GM06990 (cell line): ENCODE results near the gene PGAM5.

Experiments
- DNase-seq: peaks from one replicate; pipeline ENCODE4 v3.0.0-alpha.2; 2011; ENCODE audit not compliant: insufficient read length; ENCODE audit errors: extremely low read depth
- H3K27me3 ChIP-seq: replicated peaks from 2 replicates; pipeline ENCODE4 v1.6.0; 2011; ENCODE audit warnings: low read length; ENCODE audit not compliant: control insufficient read depth, insufficient read depth
- H3K36me3 ChIP-seq: 2 replicates; pipeline ENCODE4 v1.5.1; 2011; ENCODE audit warnings: low read length; ENCODE audit not compliant: control insufficient read depth, insufficient read depth
- H3K4me3 ChIP-seq: replicated peaks from 2 replicates; pipeline ENCODE4 v1.5.1; 2011; ENCODE audit warnings: low read depth, mild to moderate bottlenecking, control low read depth, low read length
- CTCF ChIP-seq: IDR thresholded peaks from 2 replicates; pipeline ENCODE4 v1.5.1; 2011; ENCODE audit warnings: low read length, control low read depth, mild to moderate bottlenecking, inconsistent platforms; ENCODE audit not compliant: insufficient read depth, poor library complexity, severe bottlenecking

PGAM5 gene

DNA sequence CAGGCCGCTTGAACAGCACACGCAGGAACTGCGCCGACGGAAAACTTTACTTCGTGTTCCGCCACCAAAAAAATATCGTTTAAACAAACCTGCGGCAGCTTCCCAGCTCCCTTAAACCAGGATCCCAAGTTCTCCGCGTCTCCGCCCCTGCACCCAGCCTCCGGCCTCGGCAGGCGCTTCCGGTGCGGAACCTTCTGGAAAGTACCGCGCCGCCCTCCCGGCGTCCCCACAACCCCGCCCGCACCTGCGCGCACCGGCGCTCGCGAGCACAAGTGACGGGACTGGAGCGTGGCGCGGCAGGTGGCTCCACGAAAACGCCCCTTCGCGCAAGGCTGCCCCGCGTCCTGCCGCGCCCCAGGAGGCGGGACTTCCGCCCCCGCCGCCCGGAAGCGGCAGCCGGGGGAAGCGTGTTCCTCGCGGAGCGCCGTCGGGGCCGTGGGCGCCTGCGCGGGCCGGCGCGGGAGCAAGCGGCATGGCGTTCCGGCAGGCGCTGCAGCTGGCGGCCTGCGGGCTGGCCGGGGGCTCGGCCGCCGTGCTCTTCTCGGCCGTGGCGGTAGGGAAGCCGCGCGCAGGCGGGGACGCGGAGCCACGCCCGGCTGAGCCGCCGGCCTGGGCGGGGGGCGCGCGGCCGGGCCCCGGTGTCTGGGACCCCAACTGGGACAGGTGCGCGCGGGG, at the start of gene PGAM5:
Gene PGAM5 (plus strand): TSS at position 438 of the 675 bp plus-strand sequence. CDS start 35 bp downstream, at position 473.
- no peak for TF ChIP-seq CTCF
- H3K27me3 ChIP-seq = no peaks in the 10 kb centered on the region
- peak within 1 kb of the TSS; percentile 97 for H3K4me3 ChIP-seq

GRCh38 chr12:132660996-132661395, 49.6 kb upstream of the PGAM5 start:
- DNase-seq = no peak
- TF ChIP-seq CTCF = no peak
- H3K27me3 ChIP-seq = no peaks in the 10 kb centered on the region
- peaks cover 47% of the 10 kb centered on the region for H3K36me3 ChIP-seq
- no peak overlapping the region for H3K4me3 ChIP-seq

More for the DNA sequence above, at the start of gene PGAM5:
- peaks cover 7% of the 10 kb centered on the region for H3K36me3 ChIP-seq
- DNase-seq = peak; percentile 98

- TF ChIP-seq CTCF = no peak
- Histone ChIP-seq H3K36me3 (peaks cover 45% of the 10 kb centered on the region), H3K27me3 (no peaks in the 10 kb centered on the region), H3K4me3 (no peak overlapping the region)
- DNase-seq = no peak
Measured at GRCh38 chr12:132661972-132662371, 48.7 kb upstream of the PGAM5 start.

GRCh38 chr12:132662901-132663755, 47.5 kb upstream of the PGAM5 start:
- no peak for DNase-seq
- H3K36me3 ChIP-seq = peaks cover 44% of the 10 kb centered on the region
- TF ChIP-seq CTCF = no peak
- H3K27me3 ChIP-seq = no peaks in the 10 kb centered on the region
- no peak overlapping the region for H3K4me3 ChIP-seq

DNA sequence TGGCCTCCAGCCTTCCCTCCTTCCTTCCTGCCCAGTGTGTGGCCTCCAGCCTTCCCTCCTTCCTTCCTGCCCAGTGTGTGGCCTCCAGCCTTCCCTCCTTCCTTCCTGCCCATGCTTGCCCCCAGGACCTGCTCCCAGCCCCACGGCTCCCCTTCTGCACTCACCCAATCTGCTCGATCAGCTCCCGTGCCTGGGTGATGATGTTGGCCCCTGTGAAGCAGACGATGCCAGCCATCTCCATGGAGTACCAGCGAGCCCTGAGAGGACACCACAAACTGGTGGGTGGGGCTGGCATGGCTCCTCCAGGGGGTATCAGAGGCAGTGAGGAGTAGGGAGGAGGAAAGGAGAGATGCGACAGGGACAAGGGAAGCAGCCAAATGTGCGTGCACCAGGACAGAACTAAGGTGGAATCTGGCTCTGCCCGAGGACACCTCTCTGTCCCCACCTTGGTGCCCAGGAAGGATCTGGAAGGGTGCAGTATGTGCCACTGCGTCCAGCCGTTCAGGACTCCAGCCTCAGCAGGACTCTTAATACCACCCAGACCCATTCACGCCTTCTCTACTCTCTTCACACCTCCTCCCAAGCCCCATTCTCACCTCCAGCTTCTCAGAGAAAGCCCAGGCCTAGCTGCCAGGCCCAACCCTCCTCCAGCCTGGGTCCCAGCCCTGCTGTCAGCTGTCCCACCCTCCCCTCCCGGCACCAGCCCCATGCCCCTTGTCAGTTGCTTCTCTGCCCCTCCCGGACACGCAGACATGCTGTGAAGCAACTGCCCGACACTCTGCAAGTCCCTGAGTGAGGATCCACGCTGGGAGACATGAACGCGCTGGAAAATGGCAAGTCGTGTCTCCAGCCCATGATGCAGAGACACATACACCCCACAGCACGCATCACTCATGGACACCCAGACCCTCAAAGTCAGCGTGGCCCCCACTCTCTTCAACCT, 46.2 kb upstream of the PGAM5 start:
- Histone ChIP-seq H3K36me3 (peaks cover 39% of the 10 kb centered on the region), H3K27me3 (no peaks in the 10 kb centered on the region), H3K4me3 (no peak overlapping the region)

More for the DNA sequence above, 46.2 kb upstream of the PGAM5 start:
- TF ChIP-seq CTCF = no peak
- DNase-seq = no peak
